Measurements from ENCODE around the gene F7.
"Not testable (repeated sequence)": the region's sequence is repeated elsewhere in the genome, so short reads cannot be mapped to it uniquely, and the experiment has no call there.

Gene F7

GRCh38 chr13:113105921-113106452 lies 396 bp downstream of the F7 start:
- DNase-seq, result no peak

- no peak for DNase-seq
Measured at GRCh38 chr13:113106711-113107351, 1.2 kb downstream of the F7 start.

- DNase-seq, result not testable (repeated sequence)
Measured at GRCh38 chr13:113108521-113108920, 2.9 kb downstream of the F7 start.

GRCh38 chr13:113109151-113110047 lies 3.8 kb downstream of the F7 start:
- no peak for DNase-seq

- DNase-seq, result no peak
Measured at GRCh38 chr13:113110048-113110851, 4.7 kb downstream of the F7 start.

GRCh38 chr13:113110852-113111315 lies 5.3 kb downstream of the F7 start:
- no peak for DNase-seq

GRCh38 chr13:113111821-113112220 lies 6.2 kb downstream of the F7 start:
- not testable (repeated sequence) for DNase-seq

GRCh38 chr13:113112475-113112874 lies 6.9 kb downstream of the F7 start:
- DNase-seq, result not testable (repeated sequence)

GRCh38 chr13:113112893-113113845 lies 7.6 kb downstream of the F7 start:
- DNase-seq, result no peak

GRCh38 chr13:113113846-113114271 lies 8.3 kb downstream of the F7 start:
- DNase-seq, result no peak

GRCh38 chr13:113114511-113115362 lies 9.1 kb downstream of the F7 start:
- no peak for DNase-seq

- no peak for DNase-seq
Measured at GRCh38 chr13:113115363-113116205, 10.0 kb downstream of the F7 start.

- DNase-seq, result no peak
Measured at GRCh38 chr13:113116206-113116800, 10.7 kb downstream of the F7 start.

GRCh38 chr13:113116871-113117271 lies 11.3 kb downstream of the F7 start:
- no peak for DNase-seq

- no peak for DNase-seq
Measured at GRCh38 chr13:113117335-113117872, 11.8 kb downstream of the F7 start.

GRCh38 chr13:113117911-113118260 lies 12.3 kb downstream of the F7 start:
- DNase-seq, result no peak

- DNase-seq, result no peak
Measured at GRCh38 chr13:113118261-113119021, 12.8 kb downstream of the F7 start.

- no peak for DNase-seq
Measured at GRCh38 chr13:113119166-113119821, 13.7 kb downstream of the F7 start.
